Thoracic aorta (tissue), 2 donors: Measurements from ENCODE around the gene ZNF385B. TPM values are rescaled to one million over a fixed set of nuclear protein-coding genes. Genes with fewer than 3 reads are reported as not detected.

Experiments
- ATAC-seq: fragments of 150-250 bp; one replicate; pipeline ENCODE4 v1.8.0; 2017; ENCODE audit warnings: low read depth; ENCODE audit not compliant: insufficient number of reproducible peaks, low FRiP score
- DNase-seq: peaks from one replicate; pipeline ENCODE4 v3.0.0-alpha.2; 2020; ENCODE audit warnings: low spot score
- H3K27ac ChIP-seq, 2 donors: fragments of 200-600 bp; sonication (generic); 1 replicate in 1 of 2; 2 replicates in 1 of 2; pipeline ENCODE4 v1.5.1; 2016; ENCODE audit warnings: mild to moderate bottlenecking in 2 of 2, moderate library complexity in 2 of 2
- H3K27me3 ChIP-seq: fragments of 200-600 bp; sonication (generic); replicated peaks from 2 replicates; pipeline ENCODE4 v1.6.0; 2016; ENCODE audit warnings: mild to moderate bottlenecking; ENCODE audit not compliant: insufficient read depth
- H3K36me3 ChIP-seq: fragments of 200-600 bp; sonication (generic); one replicate; pipeline ENCODE4 v1.5.1; 2016
- H3K4me1 ChIP-seq, 2 donors: fragments of 200-600 bp; sonication (generic); 1 replicate in 1 of 2; 2 replicates in 1 of 2; pipeline versions ENCODE4 v1.5.1 to v1.6.0; 2016; ENCODE audit warnings: low read depth in 2 of 2, mild to moderate bottlenecking in 1 of 2; ENCODE audit not compliant: control insufficient read depth in 1 of 2
- H3K4me3 ChIP-seq: fragments of 200-600 bp; sonication (generic); 2 replicates; pipeline ENCODE4 v1.5.1; 2016; ENCODE audit warnings: mild to moderate bottlenecking
- H3K9me3 ChIP-seq: fragments of 200-600 bp; sonication (generic); 2 replicates; pipeline ENCODE4 v1.5.1; 2016
- CTCF ChIP-seq: fragments of 200-600 bp; sonication (generic); IDR thresholded peaks from one replicate; pipeline ENCODE4 v1.5.1; 2019; ENCODE audit warnings: antibody characterized with exemption
- total RNA-seq, 2 donors: library from RNA; depleted of rRNA; stranded (reverse); fragments of >200 nt; gene quantifications; one replicate each; pipeline versions ENCODE4 v1.1.0 to v1.2.3, GENCODE V29; 2016

The ZNF385B gene
- total RNA-seq, 2 donors from 2014 or later: 0.41 to 1.9 TPM

GRCh38 chr2:179655627-179656026, 205.8 kb downstream of the ZNF385B start:
- no peak for DNase-seq
- Histone ChIP-seq H3K36me3 (no peaks in the 10 kb centered on the region), H3K4me1 (no peaks in the 10 kb centered on the region), H3K27me3 (no peaks in the 10 kb centered on the region), H3K9me3 (no peaks in the 10 kb centered on the region), H3K4me3 (no peak overlapping the region), H3K27ac (no peak overlapping the region)
- no peak for ATAC-seq
- no peak for TF ChIP-seq CTCF

- Histone ChIP-seq H3K4me1 (no peaks in the 10 kb centered on the region), H3K9me3 (no peaks in the 10 kb centered on the region), H3K36me3 (no peaks in the 10 kb centered on the region), H3K27me3 (no peaks in the 10 kb centered on the region), H3K4me3 (no peak overlapping the region), H3K27ac (no peak overlapping the region)
- ATAC-seq (no peak), DNase-seq (no peak)
- no peak for TF ChIP-seq CTCF
These were observed 206.6 kb downstream of the ZNF385B start for GRCh38 chr2:179654806-179655205.

- no peaks in the 10 kb centered on the region for H3K27me3 ChIP-seq
- no peaks in the 10 kb centered on the region for H3K36me3 ChIP-seq
- no peak for ATAC-seq
- DNase-seq: no peak
- H3K9me3 ChIP-seq: no peaks in the 10 kb centered on the region
- H3K4me1 ChIP-seq: no peaks in the 10 kb centered on the region
- H3K4me3 ChIP-seq: no peak overlapping the region
- H3K27ac ChIP-seq: no peak overlapping the region
- no peak for TF ChIP-seq CTCF
These were observed 209.1 kb downstream of the ZNF385B start for GRCh38 chr2:179652296-179652695.

GRCh38 chr2:179650420-179650819, 211.0 kb downstream of the ZNF385B start:
- Histone ChIP-seq H3K4me3 (no peak overlapping the region), H3K27ac (no peak overlapping the region), H3K36me3 (no peaks in the 10 kb centered on the region), H3K27me3 (no peaks in the 10 kb centered on the region), H3K9me3 (no peaks in the 10 kb centered on the region), H3K4me1 (no peaks in the 10 kb centered on the region)
- ATAC-seq (no peak), DNase-seq (no peak)
- TF ChIP-seq CTCF: no peak

GRCh38 chr2:179646862-179647587, 214.4 kb downstream of the ZNF385B start:
- Histone ChIP-seq H3K9me3 (no peaks in the 10 kb centered on the region), H3K36me3 (no peaks in the 10 kb centered on the region), H3K27me3 (no peaks in the 10 kb centered on the region), H3K4me1 (no peaks in the 10 kb centered on the region), H3K27ac (no peak overlapping the region), H3K4me3 (no peak overlapping the region)
- no peak for TF ChIP-seq CTCF
- no peak for ATAC-seq
- DNase-seq: no peak
